CD8-positive, alpha-beta memory T cell (primary cell): ENCODE data around the gene SBF1. TPM values are rescaled to one million over a fixed set of nuclear protein-coding genes. Genes with fewer than 3 reads are reported as not detected.
"Not testable (repeated sequence)": the region's sequence is repeated elsewhere in the genome, so short reads cannot be mapped to it uniquely, and the experiment has no call there.

ENCODE experiments used
- CTCF ChIA-PET: fragments of 350-600 bp; sonication (Branson Sonifier 250); formaldehyde crosslinking; loops from one replicate; lab custom pipeline; 2021; ENCODE audit warnings: antibody characterized with exemption; lab: Charles Lee
- POLR2A ChIA-PET: fragments of 350-600 bp; sonication (Branson Sonifier 250); formaldehyde crosslinking; loops from one replicate; lab custom pipeline; 2021; ENCODE audit warnings: antibody characterized with exemption; lab: Charles Lee
- DNase-seq, 5 donors: peaks; one replicate each; pipeline versions ENCODE4 v3.0.0 to v3.0.0-alpha.2; 2020 to 2022; ENCODE audit warnings: mixed read lengths in 1 of 5
- H3K27ac ChIP-seq: one replicate; pipeline ENCODE4 v1.7.0; 2013; ENCODE audit warnings: low read depth, mild to moderate bottlenecking, low read length, moderate library complexity
- H3K27me3 ChIP-seq: 2 replicates; pipeline ENCODE4 v1.7.0; 2013; ENCODE audit warnings: low read length, mild to moderate bottlenecking; ENCODE audit not compliant: insufficient read depth, poor library complexity, severe bottlenecking
- H3K36me3 ChIP-seq: 2 replicates; pipeline ENCODE4 v1.7.0; 2013; ENCODE audit warnings: mild to moderate bottlenecking, low read length, moderate library complexity; ENCODE audit not compliant: insufficient read depth
- H3K4me1 ChIP-seq: 2 replicates; pipeline ENCODE4 v1.7.0; 2013; ENCODE audit warnings: mild to moderate bottlenecking, low read length, moderate library complexity; ENCODE audit not compliant: insufficient read depth
- H3K4me3 ChIP-seq: 2 replicates; pipeline ENCODE4 v1.7.0; 2013; ENCODE audit warnings: mild to moderate bottlenecking, low read length
- H3K9me3 ChIP-seq: 2 replicates; pipeline ENCODE4 v1.7.0; 2013; ENCODE audit warnings: mild to moderate bottlenecking, low read length
- H3K27ac Mint-ChIP-seq, 8 donors: one replicate each; pipeline ENCODE4 v1.8.0; 2020 to 2021; ENCODE audit warnings: mixed read lengths in 8 of 8, mild to moderate bottlenecking in 6 of 8, inconsistent platforms in 3 of 8, moderate library complexity in 3 of 8
- H3K27me3 Mint-ChIP-seq, 2 donors: one replicate each; pipeline ENCODE4 v1.8.0; 2020 to 2021; ENCODE audit warnings: mixed read lengths in 2 of 2, mild to moderate bottlenecking in 1 of 2, moderate library complexity in 1 of 2
- H3K36me3 Mint-ChIP-seq, 3 donors: one replicate each; pipeline ENCODE4 v1.8.0; 2020 to 2021; ENCODE audit warnings: mixed read lengths in 3 of 3, inconsistent platforms in 1 of 3, mild to moderate bottlenecking in 1 of 3
- H3K4me1 Mint-ChIP-seq, 3 donors: one replicate each; pipeline ENCODE4 v1.8.0; 2020 to 2021; ENCODE audit warnings: mixed read lengths in 3 of 3, inconsistent platforms in 1 of 3, mild to moderate bottlenecking in 1 of 3
- H3K4me3 Mint-ChIP-seq, 7 donors: one replicate each; pipeline ENCODE4 v1.8.0; 2020 to 2021; ENCODE audit warnings: mixed read lengths in 7 of 7, mild to moderate bottlenecking in 6 of 7, moderate library complexity in 4 of 7, inconsistent platforms in 2 of 7
- H3K9me3 Mint-ChIP-seq, 5 donors: one replicate each; pipeline ENCODE4 v1.8.0; 2020 to 2022; ENCODE audit warnings: mixed read lengths in 5 of 5, mild to moderate bottlenecking in 3 of 5, moderate library complexity in 2 of 5, inconsistent platforms in 1 of 5
- polyA plus RNA-seq: library from polyadenylated mRNA; unstranded; fragments of 300-500 nt; fragmentation: Illumina TruSeq; gene quantifications from one replicate; pipeline ENCODE4 v1.2.3, GENCODE V29; 2021
- total RNA-seq, 2 experiments: library from RNA; stranded (reverse); gene quantifications; one replicate each; pipeline ENCODE4 v1.2.3, GENCODE V29; 2021

Gene SBF1
- total and polyA plus RNA-seq, 3 experiments from 2014 or later, result 43.8 to 150 (median 144) TPM

DNA sequence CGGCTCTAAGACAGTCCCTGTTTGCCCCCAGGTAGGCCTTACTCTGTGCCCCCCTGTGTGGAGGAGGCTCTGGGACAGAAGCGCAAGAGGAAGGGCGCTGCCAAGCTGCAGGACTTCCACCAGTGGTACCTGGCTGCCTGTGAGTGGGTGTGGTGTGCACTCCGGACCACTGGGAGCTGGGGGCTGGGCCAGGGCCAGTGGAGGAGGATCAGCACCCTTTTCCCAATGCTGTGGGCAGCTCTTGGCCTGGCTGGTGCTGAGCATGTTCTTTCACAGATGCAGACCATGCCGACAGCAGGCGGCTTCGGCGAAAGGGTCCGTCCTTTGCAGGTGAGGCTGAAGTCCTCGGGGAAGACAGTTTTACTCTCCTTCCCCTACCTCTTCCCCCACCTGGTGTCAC is 46.9 kb upstream of the SBF1 start:
- Histone ChIP-seq H3K27ac (no peak overlapping the region), H3K36me3 (peaks cover 9% of the 10 kb centered on the region), H3K27me3 (no peaks in the 10 kb centered on the region), H3K9me3 (no peaks in the 10 kb centered on the region), H3K4me3 (no peak overlapping the region), H3K4me1 (peaks cover 14% of the 10 kb centered on the region)
- Mint-ChIP-seq H3K4me1 (peaks cover 7 to 14% (median 9%) of the 10 kb centered on the region in 3 donors), H3K36me3 (peaks cover 0 to 57% (median 3%) of the 10 kb centered on the region in 3 donors), H3K27me3 (no peaks in the 10 kb centered on the region), H3K27ac (no peak overlapping the region), H3K4me3 (no peak overlapping the region), H3K9me3 (no peaks in the 10 kb centered on the region)
- ChIA-PET POLR2A (no interaction called here), CTCF (no interaction called here)
- DNase-seq, result no peak

DNA sequence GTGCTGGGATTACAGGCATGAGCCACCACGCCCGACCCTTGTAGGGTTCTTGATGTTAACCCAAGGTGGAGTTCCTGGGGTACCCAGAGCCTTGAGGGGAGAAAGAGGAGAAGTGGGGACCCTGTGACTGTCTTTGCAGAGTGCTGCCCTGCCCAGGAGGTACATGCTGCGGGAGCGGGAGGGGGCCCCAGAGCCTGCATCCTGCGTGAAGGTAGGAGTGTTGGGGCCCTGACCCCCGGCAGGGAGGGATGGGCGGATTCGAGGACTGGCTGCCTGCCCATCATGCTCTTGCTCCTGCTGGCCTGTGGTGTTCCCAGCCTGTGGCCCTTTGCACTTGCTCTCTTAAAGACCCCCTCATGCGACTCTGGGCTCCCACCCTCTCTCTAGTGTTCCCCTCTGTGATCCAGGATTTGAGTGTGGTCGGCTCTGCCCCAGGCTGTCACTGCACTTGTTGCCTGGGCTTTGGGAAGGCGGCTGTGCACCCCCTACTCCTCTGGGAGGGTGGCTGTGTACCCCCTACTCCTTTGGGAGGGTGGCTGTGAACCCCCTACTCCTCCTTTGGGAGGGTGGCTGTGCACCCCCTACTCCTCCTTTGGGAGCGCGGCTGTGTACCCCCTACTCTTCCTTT is 46.1 kb upstream of the SBF1 start:
- H3K4me1 ChIP-seq, result peaks cover 11% of the 10 kb centered on the region
- H3K36me3 ChIP-seq, result peaks cover 13% of the 10 kb centered on the region
- H3K9me3 ChIP-seq, result no peaks in the 10 kb centered on the region
- DNase-seq, result no peak
- H3K27ac Mint-ChIP-seq, result no peak overlapping the region
- no peaks in the 10 kb centered on the region for H3K27me3 ChIP-seq
- H3K9me3 Mint-ChIP-seq, result no peaks in the 10 kb centered on the region
- H3K4me1 Mint-ChIP-seq, result peaks cover 6 to 14% (median 8%) of the 10 kb centered on the region in 3 donors
- H3K27me3 Mint-ChIP-seq, result no peaks in the 10 kb centered on the region
- no peak overlapping the region for H3K4me3 ChIP-seq
- H3K27ac ChIP-seq, result no peak overlapping the region
- H3K4me3 Mint-ChIP-seq, result no peak overlapping the region
- CTCF ChIA-PET, result no interaction called here
- POLR2A ChIA-PET, result no interaction called here
- H3K36me3 Mint-ChIP-seq, result peaks cover 0 to 64% (median 3%) of the 10 kb centered on the region in 3 donors

DNA sequence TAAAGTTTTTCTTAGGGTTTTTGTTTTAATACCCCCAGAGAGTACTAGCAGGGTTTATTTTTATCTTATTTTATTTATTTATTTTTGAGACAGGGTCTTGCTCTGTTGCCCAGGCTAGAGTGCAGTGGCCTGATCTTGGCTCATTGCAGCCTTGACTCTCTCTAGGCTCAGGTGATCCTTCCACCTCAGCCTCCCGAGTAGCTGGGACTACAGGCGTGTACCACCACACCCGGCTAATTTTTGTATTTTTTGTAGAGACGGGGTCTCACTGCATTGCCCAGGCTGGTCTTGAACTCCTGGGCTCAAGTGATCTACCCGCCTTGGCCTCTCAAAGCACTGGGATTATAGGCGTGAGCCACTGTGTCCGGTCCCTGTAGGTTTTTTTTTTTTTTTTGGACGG is 45.3 kb upstream of the SBF1 start:
- H3K4me3 Mint-ChIP-seq, H3K9me3 Mint-ChIP-seq, POLR2A ChIA-PET, DNase-seq, H3K9me3 ChIP-seq, H3K27ac ChIP-seq, H3K27me3 ChIP-seq, CTCF ChIA-PET, H3K27me3 Mint-ChIP-seq, H3K4me3 ChIP-seq: not testable (repeated sequence)
- peaks cover 13% of the 10 kb centered on the region for H3K36me3 ChIP-seq
- peaks cover 11% of the 10 kb centered on the region for H3K4me1 ChIP-seq
- peak overlapping the region in 1 of 8 donors; percentile 27 for H3K27ac Mint-ChIP-seq
- peaks cover 8 to 19% (median 12%) of the 10 kb centered on the region in 3 donors for H3K4me1 Mint-ChIP-seq
- peaks cover 0 to 69% (median 3%) of the 10 kb centered on the region in 3 donors for H3K36me3 Mint-ChIP-seq

- no peak for DNase-seq
- ChIA-PET POLR2A (no interaction called here), CTCF (interaction anchor here (2.8 kb wide), 1 partner anchor 44 kb away, joined by 9 read pairs; the partner anchor contains the start of gene SYCE3)
- Histone ChIP-seq H3K4me3 (no peak overlapping the region), H3K27ac (no peak overlapping the region), H3K9me3 (no peaks in the 10 kb centered on the region), H3K27me3 (no peaks in the 10 kb centered on the region), H3K4me1 (peaks cover 2% of the 10 kb centered on the region), H3K36me3 (peaks cover 13% of the 10 kb centered on the region)
- H3K27me3 Mint-ChIP-seq, result no peaks in the 10 kb centered on the region
- H3K4me3 Mint-ChIP-seq, result no peak overlapping the region
- no peaks in the 10 kb centered on the region for H3K9me3 Mint-ChIP-seq
- H3K36me3 Mint-ChIP-seq, result peaks cover 0 to 72% (median 0%) of the 10 kb centered on the region in 3 donors
- peaks cover 9 to 19% (median 13%) of the 10 kb centered on the region in 3 donors for H3K4me1 Mint-ChIP-seq
- H3K27ac Mint-ChIP-seq, result peak overlapping the region in 1 of 8 donors; percentile 10
Observed at GRCh38 chr22:50519151-50519550, 44.3 kb upstream of the SBF1 start.

- POLR2A ChIA-PET, result no interaction called here
- H3K27ac ChIP-seq, result no peak overlapping the region
- Mint-ChIP-seq H3K27me3 (no peaks in the 10 kb centered on the region), H3K4me1 (peaks cover 9 to 22% (median 13%) of the 10 kb centered on the region in 3 donors), H3K27ac (no peak overlapping the region), H3K36me3 (peaks cover 0 to 70% (median 0%) of the 10 kb centered on the region in 3 donors), H3K9me3 (no peaks in the 10 kb centered on the region), H3K4me3 (no peak overlapping the region)
- no peaks in the 10 kb centered on the region for H3K27me3 ChIP-seq
- CTCF ChIA-PET, result interaction anchor here (2.8 kb wide), 1 partner anchor 44 kb away, joined by 9 read pairs; the partner anchor contains the start of gene SYCE3
- no peaks in the 10 kb centered on the region for H3K9me3 ChIP-seq
- H3K4me1 ChIP-seq, result no peaks in the 10 kb centered on the region
- H3K36me3 ChIP-seq, result peaks cover 13% of the 10 kb centered on the region
- DNase-seq, result no peak
- no peak overlapping the region for H3K4me3 ChIP-seq
Observed at GRCh38 chr22:50518606-50519005, 43.8 kb upstream of the SBF1 start.

GRCh38 chr22:50517495-50518260 is 42.8 kb upstream of the SBF1 start:
- Mint-ChIP-seq H3K27ac (no peak overlapping the region), H3K9me3 (no peaks in the 10 kb centered on the region), H3K27me3 (no peaks in the 10 kb centered on the region), H3K4me3 (no peak overlapping the region), H3K36me3 (peaks cover 0 to 65% (median 0%) of the 10 kb centered on the region in 3 donors), H3K4me1 (peaks cover 9 to 18% (median 13%) of the 10 kb centered on the region in 3 donors)
- no peak for DNase-seq
- Histone ChIP-seq H3K9me3 (no peaks in the 10 kb centered on the region), H3K4me3 (no peak overlapping the region), H3K27me3 (no peaks in the 10 kb centered on the region), H3K4me1 (no peaks in the 10 kb centered on the region), H3K27ac (no peak overlapping the region), H3K36me3 (peaks cover 13% of the 10 kb centered on the region)
- ChIA-PET POLR2A (interaction anchor here (1.2 kb wide), 1 partner anchor 8 kb away, joined by 3 read pairs; the partner anchor contains the start of gene SCO2), CTCF (interaction anchor here (0.5 to 2.8 kb wide), 4 partner anchors 8 to 73 kb away, joined by 4 to 9 read pairs (median 6); partner anchors contain the start of genes LMF2, NCAPH2, SCO2 and SYCE3)

DNA sequence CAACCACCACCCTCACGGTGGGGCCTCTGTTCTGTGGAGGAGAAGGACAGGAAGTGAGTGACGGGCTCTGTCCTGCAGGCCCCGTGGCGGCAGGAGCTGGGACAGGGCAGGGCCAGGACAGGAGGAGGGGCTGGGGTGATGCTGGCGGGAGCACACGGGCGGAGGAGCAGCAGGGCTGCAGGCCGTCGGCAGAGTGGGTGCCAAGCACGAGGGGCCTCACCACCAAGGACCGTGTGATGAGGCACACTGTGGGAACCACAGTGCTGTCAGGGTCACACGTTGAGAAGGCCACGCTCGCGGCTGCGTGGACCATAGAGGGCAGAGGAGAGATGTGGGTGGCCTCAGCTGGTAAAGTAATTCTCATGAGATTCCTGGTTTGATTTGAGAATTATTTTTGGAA is 42.1 kb upstream of the SBF1 start:
- H3K27me3 ChIP-seq, result no peaks in the 10 kb centered on the region
- Mint-ChIP-seq H3K9me3 (no peaks in the 10 kb centered on the region), H3K4me3 (no peak overlapping the region), H3K27me3 (peaks cover 0 to 1% of the 10 kb centered on the region in 2 donors), H3K36me3 (peaks cover 0 to 65% (median 2%) of the 10 kb centered on the region in 3 donors), H3K4me1 (peaks cover 9 to 22% (median 18%) of the 10 kb centered on the region in 3 donors), H3K27ac (peak overlapping the region in 1 of 8 donors; percentile 29)
- H3K4me3 ChIP-seq, result no peak overlapping the region
- H3K9me3 ChIP-seq, result no peaks in the 10 kb centered on the region
- H3K4me1 ChIP-seq, result no peaks in the 10 kb centered on the region
- peaks cover 13% of the 10 kb centered on the region for H3K36me3 ChIP-seq
- ChIA-PET CTCF (interaction anchor here (1.1 to 2.8 kb wide), 3 partner anchors 9 to 46 kb away, joined by 4 to 9 read pairs (median 8); partner anchors contain the start of genes LMF2, NCAPH2, SCO2 and SYCE3), POLR2A (interaction anchor here (1.2 kb wide), 1 partner anchor 9 kb away, joined by 3 read pairs; the partner anchor contains the start of gene SCO2)
- DNase-seq, result no peak
- H3K27ac ChIP-seq, result no peak overlapping the region
